GM12892 (cell line): Measurements from ENCODE around the gene NOL6.

Experiments used
- POLR2A ChIP-seq: IDR thresholded peaks from 2 replicates; pipeline ENCODE4 v1.6.1; 2011; ENCODE audit warnings: low read depth, low read length, control low read depth
- POLR2AphosphoS5 ChIP-seq: IDR thresholded peaks from 2 replicates; pipeline ENCODE4 v1.6.1; 2011; ENCODE audit warnings: low read depth, low read length, control low read depth
- TAF1 ChIP-seq: IDR thresholded peaks from 2 replicates; pipeline ENCODE4 v1.6.1; 2011; ENCODE audit warnings: low read depth, mild to moderate bottlenecking, control low read depth, low read length, borderline replicate concordance

DNA sequence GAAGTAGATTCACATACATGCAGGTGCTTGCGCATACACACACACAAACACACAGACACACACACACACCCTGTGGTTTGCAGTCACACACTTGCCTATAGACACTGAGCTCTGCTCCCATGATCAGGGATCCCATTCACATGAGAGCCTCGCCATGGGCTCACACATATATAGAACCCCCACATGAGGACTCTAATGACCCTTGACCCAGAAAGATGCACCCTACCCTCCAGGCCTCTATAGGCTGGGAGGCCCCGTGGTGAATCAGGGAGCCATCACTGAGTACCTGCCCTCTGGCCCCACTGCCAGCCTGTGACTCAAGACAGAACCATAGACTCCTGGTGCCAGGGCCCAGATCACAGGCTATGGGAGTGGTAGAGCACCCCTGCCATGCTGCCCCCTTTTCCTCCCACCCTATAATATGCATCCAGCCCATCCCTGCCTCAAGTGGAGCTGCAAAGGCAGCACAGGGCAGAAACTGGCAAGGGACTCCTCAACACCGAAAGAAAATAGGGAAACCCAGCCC is 23.0 kb downstream of the NOL6 start:
- TF ChIP-seq TAF1 (no peak), POLR2A (no peak), POLR2AphosphoS5 (no peak)
